ENCODE results near the gene GRAP2.

- TF ChIP-seq CTCF (IDR thresholded peaks at IDR 0.05) (no peak), POLR2A (IDR thresholded peaks at IDR 0.05) (no peak)
These were observed 32.9 kb downstream of the GRAP2 start for GRCh38 chr22:39933741-39934140.
